ENCODE measurements around the gene DIO1. TPM values are rescaled to one million over a fixed set of nuclear protein-coding genes. Genes with fewer than 3 reads are reported as not detected.

DIO1 gene
- total RNA-seq, 1 donor from 2014 or later = not detected

- ChIA-PET CTCF (interaction anchor here (0.6 to 7.6 kb wide), 25 partner anchors 8 to 952 kb away, joined by 3 to 157 read pairs (median 5); partner anchors contain the start of genes IFT25 and LRRC42), POLR2A (interaction anchor here (1.4 to 3.4 kb wide), 2 partner anchors 8 to 85 kb away, joined by 3 to 13 read pairs; partner anchors contain the start of genes IFT25 and LRRC42)
- H3K36me3 Mint-ChIP-seq (ENCODE audit: low read depth) = peaks cover 44% of the 10 kb centered on the region
- intact Hi-C loops (cut with micrococcal nuclease) = loop anchor here (1.0 to 2.0 kb wide), 6 partner anchors 18 to 949 kb away; no protein-coding TSS in a partner anchor
- H3K9me3 Mint-ChIP-seq = no peaks in the 10 kb centered on the region
- H3K4me1 Mint-ChIP-seq = peaks cover 25% of the 10 kb centered on the region
- peak; percentile 42 for TF ChIP-seq CTCF (IDR thresholded peaks at IDR 0.05)
- H3K27ac Mint-ChIP-seq = no peak overlapping the region
- no peaks in the 10 kb centered on the region for H3K27me3 Mint-ChIP-seq
- no peak overlapping the region for H3K4me3 Mint-ChIP-seq
- DNase-seq = no peak
- peak; percentile 68 for ATAC-seq (ENCODE audit: low read depth)
Measured at GRCh38 chr1:53860967-53861411, 33.0 kb upstream of the DIO1 start.

GRCh38 chr1:53862507-53862906 is 31.5 kb upstream of the DIO1 start:
- peak; percentile 82 for ATAC-seq (ENCODE audit: low read depth)
- Mint-ChIP-seq H3K9me3 (no peaks in the 10 kb centered on the region), H3K27ac (no peak overlapping the region), H3K36me3 (ENCODE audit: low read depth) (peaks cover 43% of the 10 kb centered on the region), H3K4me3 (no peak overlapping the region), H3K4me1 (peaks cover 25% of the 10 kb centered on the region), H3K27me3 (no peaks in the 10 kb centered on the region)
- TF ChIP-seq CTCF (IDR thresholded peaks at IDR 0.05) = no peak
- no peak for DNase-seq
- POLR2A ChIA-PET = interaction anchor here (3.4 kb wide), 1 partner anchor 83 kb away, joined by 13 read pairs; the partner anchor contains the start of genes IFT25 and LRRC42
- CTCF ChIA-PET = interaction anchor here (0.7 to 7.6 kb wide), 7 partner anchors 17 to 627 kb away, joined by 3 to 157 read pairs (median 7); partner anchors contain the start of genes IFT25 and LRRC42
- intact Hi-C loops (cut with micrococcal nuclease) = no loop called here

- Mint-ChIP-seq H3K4me1 (peaks cover 9% of the 10 kb centered on the region), H3K27ac (no peak overlapping the region), H3K36me3 (ENCODE audit: low read depth) (peaks cover 60% of the 10 kb centered on the region), H3K9me3 (no peaks in the 10 kb centered on the region), H3K4me3 (no peak overlapping the region), H3K27me3 (no peaks in the 10 kb centered on the region)
- CTCF ChIA-PET = interaction anchor here (1.8 to 3.5 kb wide), 3 partner anchors 8 to 90 kb away, joined by 7 to 16 read pairs (median 10); no protein-coding TSS in a partner anchor
- intact Hi-C loops (cut with micrococcal nuclease) = no loop called here
- no peak for DNase-seq
- POLR2A ChIA-PET = interaction anchor here (0.7 to 3.1 kb wide), 3 partner anchors 8 to 77 kb away, joined by 3 to 12 read pairs (median 3); partner anchors contain the start of genes IFT25, LRRC42 and YIPF1
- no peak for ATAC-seq (ENCODE audit: low read depth)
- TF ChIP-seq CTCF (IDR thresholded peaks at IDR 0.05) = no peak
Measured at GRCh38 chr1:53868565-53868964, 25.4 kb upstream of the DIO1 start.

- TF ChIP-seq CTCF (IDR thresholded peaks at IDR 0.05) = no peak
- H3K9me3 Mint-ChIP-seq = no peaks in the 10 kb centered on the region
- intact Hi-C loops (cut with micrococcal nuclease) = no loop called here
- no peaks in the 10 kb centered on the region for H3K27me3 Mint-ChIP-seq
- CTCF ChIA-PET = interaction anchor here (0.6 to 3.5 kb wide), 5 partner anchors 9 to 708 kb away, joined by 3 to 16 read pairs (median 7); no protein-coding TSS in a partner anchor
- peaks cover 60% of the 10 kb centered on the region for H3K36me3 Mint-ChIP-seq (ENCODE audit: low read depth)
- H3K4me1 Mint-ChIP-seq = peaks cover 9% of the 10 kb centered on the region
- H3K4me3 Mint-ChIP-seq = no peak overlapping the region
- POLR2A ChIA-PET = interaction anchor here (1.1 to 3.1 kb wide), 2 partner anchors 20 to 76 kb away, joined by 3 to 12 read pairs; partner anchors contain the start of genes IFT25, LRRC42 and YIPF1
- peak overlapping the region; percentile 53 for H3K27ac Mint-ChIP-seq
- no peak for DNase-seq
- peak; percentile 81 for ATAC-seq (ENCODE audit: low read depth)
Measured at GRCh38 chr1:53869454-53870117, 24.4 kb upstream of the DIO1 start.

- Mint-ChIP-seq H3K27me3 (no peaks in the 10 kb centered on the region), H3K27ac (no peak overlapping the region), H3K4me3 (no peak overlapping the region), H3K9me3 (no peaks in the 10 kb centered on the region), H3K4me1 (peaks cover 9% of the 10 kb centered on the region), H3K36me3 (ENCODE audit: low read depth) (peaks cover 65% of the 10 kb centered on the region)
- intact Hi-C loops (cut with micrococcal nuclease) = no loop called here
- DNase-seq (no peak), ATAC-seq (ENCODE audit: low read depth) (no peak)
- ChIA-PET POLR2A (no interaction called here), CTCF (interaction anchor here (3.1 kb wide), 1 partner anchor 11 kb away, joined by 13 read pairs; no protein-coding TSS in a partner anchor)
- no peak for TF ChIP-seq CTCF (IDR thresholded peaks at IDR 0.05)
Measured at GRCh38 chr1:53871221-53871620, 22.8 kb upstream of the DIO1 start.
